IMR-90 (cell line): ENCODE measurements around the gene LRRC7.

ENCODE experiments used
- BHLHE40 ChIP-seq: fragments of 150-350 bp; IDR thresholded peaks from 2 replicates; pipeline ENCODE4 v1.6.1; 2016; ENCODE audit warnings: mild to moderate bottlenecking, low read depth, low read length
- CEBPB ChIP-seq: IDR thresholded peaks from 2 replicates; pipeline ENCODE4 v1.6.1; 2012; ENCODE audit warnings: low read depth, low read length, improper control_type of control experiment
- CTCF ChIP-seq: conservative IDR thresholded peaks from 2 replicates; pipeline ENCODE4 v1.5.1; 2012; ENCODE audit warnings: mild to moderate bottlenecking, low read depth, low read length, improper control_type of control experiment
- NFE2L2 ChIP-seq: fragments of 150-350 bp; IDR thresholded peaks from 2 replicates; pipeline ENCODE4 v1.6.1; 2016; ENCODE audit warnings: low read depth, mild to moderate bottlenecking, low read length
- POLR2A ChIP-seq: IDR thresholded peaks from 2 replicates; pipeline ENCODE4 v1.6.1; 2012; ENCODE audit warnings: mild to moderate bottlenecking, low read depth, low read length
- RAD21 ChIP-seq: IDR thresholded peaks from 2 replicates; pipeline ENCODE4 v1.6.1; 2012; ENCODE audit warnings: low read length, improper control_type of control experiment
- RCOR1 ChIP-seq: IDR thresholded peaks from 2 replicates; pipeline ENCODE4 v1.6.1; 2012; ENCODE audit warnings: mild to moderate bottlenecking, low read length, improper control_type of control experiment; ENCODE audit not compliant: insufficient replicate concordance
- RFX5 ChIP-seq: IDR thresholded peaks from 2 replicates; pipeline ENCODE4 v1.8.0; 2012; ENCODE audit warnings: low read depth, mild to moderate bottlenecking, low read length, moderate library complexity
- SMC3 ChIP-seq: fragments of 150-350 bp; IDR thresholded peaks from 2 replicates; pipeline ENCODE4 v1.6.1; 2016; ENCODE audit warnings: low read depth, mild to moderate bottlenecking, antibody characterized with exemption, low read length, moderate library complexity
- USF2 ChIP-seq: fragments of 150-350 bp; IDR thresholded peaks from 2 replicates; pipeline ENCODE4 v1.6.1; 2017; ENCODE audit warnings: mild to moderate bottlenecking, antibody characterized with exemption, low read length, low read depth

GRCh38 chr1:69540052-69540451 lies 27.7 kb upstream of the LRRC7 start:
- TF ChIP-seq POLR2A (no peak), CTCF (no peak), USF2 (no peak), RFX5 (no peak), BHLHE40 (no peak), SMC3 (no peak), RAD21 (no peak), NFE2L2 (no peak), CEBPB (no peak), RCOR1 (no peak)
